ENCODE data around the gene MAML2. TPM values are rescaled to one million over a fixed set of nuclear protein-coding genes. Genes with fewer than 3 reads are reported as not detected.

Gene MAML2
- total RNA-seq, 1 experiment from 2014 or later: 2.9 TPM

DNA sequence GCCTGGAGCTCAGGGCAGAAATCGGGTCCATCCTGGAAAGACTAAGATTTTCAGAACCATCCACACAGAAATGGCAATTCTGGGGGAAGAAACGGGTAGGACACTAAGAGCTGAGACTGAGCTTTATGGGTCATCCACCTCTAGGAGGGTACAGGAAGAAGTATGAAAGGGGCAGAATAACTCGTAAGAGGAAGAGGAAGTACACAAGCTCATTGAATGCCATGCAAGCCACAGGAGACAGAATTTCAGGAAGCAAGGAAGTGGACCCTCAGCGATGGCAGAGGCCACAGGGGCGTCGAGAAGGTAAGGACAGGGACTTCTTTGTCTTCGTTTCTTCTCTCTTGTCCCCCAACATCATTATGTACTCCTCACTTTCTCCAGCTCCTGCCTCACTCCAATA is 169.6 kb downstream of the MAML2 start:
- DNase-seq (ENCODE audit: low read depth, low spot score) (no peak), ATAC-seq (no peak)
- no peak overlapping the region for H3K27ac ChIP-seq (ENCODE audit: low read length)
- no peaks in the 10 kb centered on the region for H3K4me1 ChIP-seq (ENCODE audit: control insufficient read depth, insufficient read depth, low read length)
- no peaks in the 10 kb centered on the region for H3K9me3 ChIP-seq (ENCODE audit: control insufficient read depth, insufficient read depth, low read depth, low read length)
- ChIA-PET POLR2A (no interaction called here), CTCF (no interaction called here)
- in situ Hi-C loops (cut with HindIII; ENCODE audit: low pct_unique_long_range_greater_than_20kb, low sequenced_read_pairs): no loop called here
- H3K4me3 ChIP-seq (ENCODE audit: low read depth in 2 of 2, low read length in 2 of 2): no peak overlapping the region
- TF ChIP-seq, protein P1, sequence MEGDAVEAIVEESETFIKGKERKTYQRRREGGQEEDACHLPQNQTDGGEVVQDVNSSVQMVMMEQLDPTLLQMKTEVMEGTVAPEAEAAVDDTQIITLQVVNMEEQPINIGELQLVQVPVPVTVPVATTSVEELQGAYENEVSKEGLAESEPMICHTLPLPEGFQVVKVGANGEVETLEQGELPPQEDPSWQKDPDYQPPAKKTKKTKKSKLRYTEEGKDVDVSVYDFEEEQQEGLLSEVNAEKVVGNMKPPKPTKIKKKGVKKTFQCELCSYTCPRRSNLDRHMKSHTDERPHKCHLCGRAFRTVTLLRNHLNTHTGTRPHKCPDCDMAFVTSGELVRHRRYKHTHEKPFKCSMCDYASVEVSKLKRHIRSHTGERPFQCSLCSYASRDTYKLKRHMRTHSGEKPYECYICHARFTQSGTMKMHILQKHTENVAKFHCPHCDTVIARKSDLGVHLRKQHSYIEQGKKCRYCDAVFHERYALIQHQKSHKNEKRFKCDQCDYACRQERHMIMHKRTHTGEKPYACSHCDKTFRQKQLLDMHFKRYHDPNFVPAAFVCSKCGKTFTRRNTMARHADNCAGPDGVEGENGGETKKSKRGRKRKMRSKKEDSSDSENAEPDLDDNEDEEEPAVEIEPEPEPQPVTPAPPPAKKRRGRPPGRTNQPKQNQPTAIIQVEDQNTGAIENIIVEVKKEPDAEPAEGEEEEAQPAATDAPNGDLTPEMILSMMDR (IDR thresholded peaks at IDR 0.05): no peak
- TF ChIP-seq TCF7L2 (IDR thresholded peaks at IDR 0.05; ENCODE audit: low read depth, low read length) (no peak), SIN3A (IDR thresholded peaks at IDR 0.05; ENCODE audit: borderline replicate concordance, insufficient read depth, low read depth, low read length) (no peak), POLR2AphosphoS5 (IDR thresholded peaks at IDR 0.05; ENCODE audit: low read depth, low read length) (no peak)
- TF ChIP-seq, protein P2, sequence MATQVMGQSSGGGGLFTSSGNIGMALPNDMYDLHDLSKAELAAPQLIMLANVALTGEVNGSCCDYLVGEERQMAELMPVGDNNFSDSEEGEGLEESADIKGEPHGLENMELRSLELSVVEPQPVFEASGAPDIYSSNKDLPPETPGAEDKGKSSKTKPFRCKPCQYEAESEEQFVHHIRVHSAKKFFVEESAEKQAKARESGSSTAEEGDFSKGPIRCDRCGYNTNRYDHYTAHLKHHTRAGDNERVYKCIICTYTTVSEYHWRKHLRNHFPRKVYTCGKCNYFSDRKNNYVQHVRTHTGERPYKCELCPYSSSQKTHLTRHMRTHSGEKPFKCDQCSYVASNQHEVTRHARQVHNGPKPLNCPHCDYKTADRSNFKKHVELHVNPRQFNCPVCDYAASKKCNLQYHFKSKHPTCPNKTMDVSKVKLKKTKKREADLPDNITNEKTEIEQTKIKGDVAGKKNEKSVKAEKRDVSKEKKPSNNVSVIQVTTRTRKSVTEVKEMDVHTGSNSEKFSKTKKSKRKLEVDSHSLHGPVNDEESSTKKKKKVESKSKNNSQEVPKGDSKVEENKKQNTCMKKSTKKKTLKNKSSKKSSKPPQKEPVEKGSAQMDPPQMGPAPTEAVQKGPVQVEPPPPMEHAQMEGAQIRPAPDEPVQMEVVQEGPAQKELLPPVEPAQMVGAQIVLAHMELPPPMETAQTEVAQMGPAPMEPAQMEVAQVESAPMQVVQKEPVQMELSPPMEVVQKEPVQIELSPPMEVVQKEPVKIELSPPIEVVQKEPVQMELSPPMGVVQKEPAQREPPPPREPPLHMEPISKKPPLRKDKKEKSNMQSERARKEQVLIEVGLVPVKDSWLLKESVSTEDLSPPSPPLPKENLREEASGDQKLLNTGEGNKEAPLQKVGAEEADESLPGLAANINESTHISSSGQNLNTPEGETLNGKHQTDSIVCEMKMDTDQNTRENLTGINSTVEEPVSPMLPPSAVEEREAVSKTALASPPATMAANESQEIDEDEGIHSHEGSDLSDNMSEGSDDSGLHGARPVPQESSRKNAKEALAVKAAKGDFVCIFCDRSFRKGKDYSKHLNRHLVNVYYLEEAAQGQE (IDR thresholded peaks at IDR 0.05; ENCODE audit: insufficient read depth in 1 of 2, low read depth in 2 of 2, low read length in 1 of 2): no peak
- no TSS peak for BruUV-seq (replicated peaks)
- H3K27me3 ChIP-seq (ENCODE audit: control insufficient read depth, insufficient read depth, low read length): no peaks in the 10 kb centered on the region
- H3K36me3 ChIP-seq (ENCODE audit: control insufficient read depth, insufficient read depth, low read length): no peaks in the 10 kb centered on the region
- intact Hi-C loops (cut with micrococcal nuclease; ENCODE audit: unreplicated experiment): no loop called here

DNA sequence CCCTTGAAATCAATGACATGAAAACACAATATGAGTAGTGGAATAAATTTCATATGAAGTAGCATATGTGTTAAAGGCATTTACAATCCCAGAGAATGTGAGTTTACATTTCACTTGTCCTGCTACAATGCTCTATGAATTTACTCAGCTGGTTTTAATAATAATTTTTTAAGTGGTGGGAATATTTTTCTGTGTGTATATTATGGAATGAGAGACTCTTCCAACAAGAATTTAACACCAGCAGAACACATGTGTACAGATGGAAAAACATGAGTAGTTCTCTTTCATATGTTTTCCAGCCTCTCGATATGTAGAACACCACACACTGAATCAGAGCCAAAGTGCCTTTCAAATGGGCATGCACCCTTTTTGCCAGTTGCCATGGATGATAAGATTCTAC is 170.4 kb downstream of the MAML2 start:
- no peak overlapping the region for H3K4me3 ChIP-seq (ENCODE audit: low read depth in 2 of 2, low read length in 2 of 2)
- H3K36me3 ChIP-seq (ENCODE audit: control insufficient read depth, insufficient read depth, low read length): no peaks in the 10 kb centered on the region
- H3K27ac ChIP-seq (ENCODE audit: low read length): no peak overlapping the region
- ATAC-seq: no peak
- in situ Hi-C loops (cut with HindIII; ENCODE audit: low pct_unique_long_range_greater_than_20kb, low sequenced_read_pairs) (no loop called here), intact Hi-C loops (cut with micrococcal nuclease; ENCODE audit: unreplicated experiment) (no loop called here)
- H3K4me1 ChIP-seq (ENCODE audit: control insufficient read depth, insufficient read depth, low read length): no peaks in the 10 kb centered on the region
- POLR2A ChIA-PET: no interaction called here
- TF ChIP-seq, protein P1 (IDR thresholded peaks at IDR 0.05): no peak
- no peak for TF ChIP-seq TCF7L2 (IDR thresholded peaks at IDR 0.05; ENCODE audit: low read depth, low read length)
- TF ChIP-seq, protein P2 (IDR thresholded peaks at IDR 0.05; ENCODE audit: insufficient read depth in 1 of 2, low read depth in 2 of 2, low read length in 1 of 2): no peak
- no peak for TF ChIP-seq SIN3A (IDR thresholded peaks at IDR 0.05; ENCODE audit: borderline replicate concordance, insufficient read depth, low read depth, low read length)
- TF ChIP-seq POLR2AphosphoS5 (IDR thresholded peaks at IDR 0.05; ENCODE audit: low read depth, low read length): no peak
- no peak for DNase-seq (ENCODE audit: low read depth, low spot score)
- H3K27me3 ChIP-seq (ENCODE audit: control insufficient read depth, insufficient read depth, low read length): no peaks in the 10 kb centered on the region
- no TSS peak for BruUV-seq (replicated peaks)
- CTCF ChIA-PET: no interaction called here
- H3K9me3 ChIP-seq (ENCODE audit: control insufficient read depth, insufficient read depth, low read depth, low read length): no peaks in the 10 kb centered on the region

All from Panc1 (cell line).